ENCODE measurements around the gene NPFF.

The NPFF gene

GRCh38 chr12:53479331-53479730 lies 28.0 kb downstream of the NPFF start:
- no peak for FAIRE-seq
- no peak for DNase-seq (ENCODE audit: low spot score)

- DNase-seq (ENCODE audit: low spot score) (no peak), FAIRE-seq (no peak)
Observed at GRCh38 chr12:53478865-53479264, 28.4 kb downstream of the NPFF start.

DNA sequence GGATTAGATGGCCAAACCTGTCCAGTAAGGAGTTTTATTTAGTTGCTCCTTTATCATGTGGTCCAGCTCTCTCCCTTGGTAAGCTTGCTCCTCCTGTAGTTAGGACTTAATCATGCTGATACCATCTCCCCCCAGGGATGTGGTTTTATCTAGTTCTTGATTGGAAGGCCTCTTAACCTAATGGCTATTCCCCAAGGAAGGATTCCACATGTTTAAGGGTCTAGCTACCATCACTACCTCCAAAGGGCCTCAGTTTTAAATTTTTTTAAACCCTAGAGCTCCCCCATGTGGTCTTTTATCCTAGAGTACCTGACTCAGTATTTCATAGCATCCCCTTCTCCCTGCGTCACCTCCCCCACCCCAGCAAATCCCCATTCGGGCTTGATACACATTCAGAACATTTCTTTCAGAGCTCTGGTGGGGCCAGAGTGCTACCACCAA lies 30.5 kb downstream of the NPFF start:
- DNase-seq (ENCODE audit: low spot score) (no peak), FAIRE-seq (no peak)

GRCh38 chr12:53474819-53475218 lies 32.5 kb downstream of the NPFF start:
- FAIRE-seq: no peak

DNA sequence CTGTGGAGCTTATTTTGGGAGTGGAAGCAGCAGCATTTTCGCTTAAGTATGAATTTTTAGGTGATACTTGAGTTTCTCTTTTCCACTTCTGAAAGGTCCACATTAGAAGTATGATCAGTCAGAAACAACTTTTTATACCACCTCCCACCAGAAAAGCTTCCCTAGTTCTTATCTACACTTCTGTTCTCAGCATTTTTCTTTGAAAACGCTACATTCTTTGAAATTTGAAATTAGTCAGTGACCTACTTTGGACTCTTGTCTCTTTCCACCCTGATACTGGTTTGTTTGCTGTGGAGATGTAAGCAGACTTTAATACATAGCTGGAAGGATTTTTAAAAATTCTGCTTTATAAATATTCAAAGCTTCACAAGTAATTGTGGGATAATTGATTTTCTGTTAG lies 33.2 kb downstream of the NPFF start:
- no peak for FAIRE-seq
- DNase-seq (ENCODE audit: low spot score): no peak

More at GRCh38 chr12:53474819-53475218, 32.5 kb downstream of the NPFF start:
- DNase-seq (ENCODE audit: low spot score): no peak

- FAIRE-seq (no peak), DNase-seq (ENCODE audit: low spot score) (no peak)
Observed at GRCh38 chr12:53472056-53472582, 35.2 kb downstream of the NPFF start.

GRCh38 chr12:53468282-53468681 lies 39.0 kb downstream of the NPFF start:
- no peak for FAIRE-seq
- no peak for DNase-seq (ENCODE audit: low spot score)

GRCh38 chr12:53467880-53468279 lies 39.4 kb downstream of the NPFF start:
- FAIRE-seq: no peak
- DNase-seq (ENCODE audit: low spot score): no peak

DNA sequence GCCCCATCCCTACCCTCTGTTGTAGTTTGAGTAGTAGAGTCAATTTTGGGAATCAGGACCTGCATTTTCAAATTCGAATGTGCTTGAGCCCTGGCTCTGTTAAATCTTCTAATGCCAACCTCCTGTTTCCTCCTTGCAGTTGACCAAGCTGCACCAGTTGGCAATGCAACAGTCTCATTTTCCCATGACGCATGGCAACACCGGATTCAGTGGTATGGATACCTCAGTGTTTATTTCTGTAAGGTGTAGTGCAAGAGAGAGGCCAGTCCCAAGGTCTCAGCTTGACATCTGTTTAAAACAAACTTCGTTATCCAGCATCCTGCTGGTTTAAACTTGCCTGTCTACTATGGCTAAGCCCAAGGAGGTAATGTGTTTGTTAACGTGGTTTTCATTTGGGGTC lies 40.2 kb downstream of the NPFF start:
- DNase-seq (ENCODE audit: low spot score): no peak

DNA sequence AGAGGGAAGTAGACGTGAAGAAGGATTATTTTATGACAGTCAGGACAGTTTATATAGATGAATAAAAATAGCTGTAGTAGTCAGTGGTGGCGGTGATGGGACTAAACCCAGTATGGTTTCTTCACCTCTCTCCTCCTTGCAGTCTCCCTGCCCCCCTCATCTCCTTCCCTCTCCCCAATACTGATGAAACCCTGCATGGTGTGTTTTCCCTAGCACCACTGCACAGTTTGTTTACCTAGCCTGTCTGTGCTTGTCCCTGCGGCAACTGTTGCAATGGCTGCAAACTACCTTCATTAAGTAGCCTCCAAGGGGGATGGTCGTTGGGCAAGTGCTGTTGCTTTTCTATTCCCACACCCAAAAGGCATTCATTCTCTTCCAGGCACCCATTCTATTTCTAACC lies 40.6 kb downstream of the NPFF start:
- FAIRE-seq (no peak), DNase-seq (ENCODE audit: low spot score) (no peak)

More for the DNA sequence above, 40.2 kb downstream of the NPFF start:
- no peak for FAIRE-seq

GRCh38 chr12:53465679-53466078 lies 41.6 kb downstream of the NPFF start:
- FAIRE-seq (no peak), DNase-seq (ENCODE audit: low spot score) (no peak)

- DNase-seq (ENCODE audit: low spot score) (no peak), FAIRE-seq (no peak)
Observed at GRCh38 chr12:53464685-53465418, 42.4 kb downstream of the NPFF start.

DNA sequence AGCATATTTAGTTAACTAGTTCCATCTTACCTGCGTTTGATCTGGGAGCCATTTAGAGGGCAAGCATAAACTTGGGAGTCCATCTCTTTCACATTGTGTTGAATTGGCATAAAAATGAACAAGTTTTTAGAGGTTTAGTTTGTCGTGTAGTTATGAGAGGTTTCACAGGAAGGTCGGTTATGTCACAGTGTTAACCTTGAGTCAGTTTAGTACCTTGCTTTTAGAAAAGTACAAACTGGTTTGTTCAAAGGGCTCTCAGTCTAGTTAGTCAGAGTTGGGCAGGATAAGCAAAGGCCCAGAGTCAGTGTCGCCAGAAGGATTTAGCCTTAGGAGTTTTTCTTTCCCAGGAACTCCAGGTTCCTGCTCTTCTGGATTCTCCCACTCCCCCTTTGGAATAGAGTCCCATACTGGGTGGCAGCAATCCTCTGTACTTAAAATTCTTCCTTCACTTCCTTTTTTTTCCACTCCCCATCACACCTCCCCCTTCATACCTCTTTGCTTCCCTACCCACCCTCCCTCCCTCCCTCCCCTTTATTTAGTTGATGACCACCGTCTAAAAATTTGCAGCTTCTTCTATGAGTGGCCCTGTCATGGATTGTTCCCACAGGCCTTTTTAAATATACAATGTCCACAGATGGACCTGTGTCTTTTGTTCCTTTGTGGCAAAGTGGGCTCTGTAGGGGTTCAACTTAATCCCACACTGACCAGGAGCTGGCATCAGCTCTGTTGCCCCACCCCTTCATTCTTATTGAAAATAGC lies 43.3 kb downstream of the NPFF start:
- no peak for DNase-seq (ENCODE audit: low spot score)
- FAIRE-seq: no peak

- no peak for DNase-seq (ENCODE audit: low spot score)
- no peak for FAIRE-seq
Observed at GRCh38 chr12:53462935-53463334, 44.3 kb downstream of the NPFF start.

- DNase-seq (ENCODE audit: low spot score) (no peak), FAIRE-seq (no peak)
Observed at GRCh38 chr12:53461591-53461990, 45.7 kb downstream of the NPFF start.

DNA sequence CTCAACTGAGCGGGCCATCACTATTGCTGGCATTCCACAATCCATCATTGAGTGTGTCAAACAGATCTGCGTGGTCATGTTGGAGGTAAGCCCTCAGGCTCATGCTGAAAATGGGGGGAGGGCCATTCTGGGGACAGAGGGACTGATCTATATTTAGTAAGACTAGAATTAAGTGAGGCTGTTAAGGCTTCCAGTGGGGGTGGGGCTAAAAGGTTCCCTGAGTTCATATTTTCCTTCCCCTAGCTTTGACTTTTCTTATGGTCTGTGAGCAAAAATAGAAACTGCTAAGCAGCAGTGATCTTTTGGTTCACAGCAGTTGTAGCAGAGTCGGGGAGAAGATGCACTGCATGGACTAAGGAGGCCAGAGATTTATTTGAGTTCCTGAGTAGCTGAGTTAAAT lies 46.2 kb downstream of the NPFF start:
- DNase-seq (ENCODE audit: low spot score): no peak
- no peak for FAIRE-seq

GRCh38 chr12:53459097-53459496 lies 48.2 kb downstream of the NPFF start:
- FAIRE-seq (no peak), DNase-seq (ENCODE audit: low spot score) (no peak)

All from RCC 7860 (cell line).